Mesenchymal stem cell (in vitro differentiated cells and primary cell): ENCODE measurements around the gene CLDN15.

ENCODE experiments used
- DNase-seq: peaks from one replicate; pipeline ENCODE4 v3.0.0-alpha.2; 2013
- H2AFZ ChIP-seq: one replicate; pipeline ENCODE4 v1.6.1; 2013; ENCODE audit warnings: low read depth, mild to moderate bottlenecking, control low read depth, inconsistent platforms, low read length, moderate library complexity
- H2AK5ac ChIP-seq: 2 replicates; pipeline ENCODE4 v1.6.1; 2013; ENCODE audit warnings: low read length, moderate library complexity, mild to moderate bottlenecking, inconsistent platforms; ENCODE audit not compliant: severe bottlenecking
- H2BK120ac ChIP-seq: one replicate; pipeline ENCODE4 v1.6.1; 2013; ENCODE audit warnings: low read depth, mild to moderate bottlenecking, inconsistent platforms, low read length, moderate library complexity
- H2BK12ac ChIP-seq, 2 experiments: one replicate each; pipeline ENCODE4 v1.6.1; 2013; ENCODE audit warnings: inconsistent platforms in 2 of 2, low read length in 2 of 2, mild to moderate bottlenecking in 2 of 2, moderate library complexity in 2 of 2, control low read depth in 1 of 2
- H2BK15ac ChIP-seq: one replicate; pipeline ENCODE4 v1.6.1; 2013; ENCODE audit warnings: mild to moderate bottlenecking, low read depth, inconsistent platforms; ENCODE audit not compliant: poor library complexity, severe bottlenecking
- H2BK5ac ChIP-seq: 2 replicates; pipeline ENCODE4 v1.6.1; 2013; ENCODE audit warnings: low read depth, mild to moderate bottlenecking, low read length, control low read depth, inconsistent platforms; ENCODE audit not compliant: poor library complexity, severe bottlenecking
- H3K14ac ChIP-seq, 2 experiments: one replicate each; pipeline ENCODE4 v1.6.1; 2013; ENCODE audit warnings: inconsistent platforms in 2 of 2, low read length in 2 of 2, control low read depth in 1 of 2, mild to moderate bottlenecking in 1 of 2, moderate library complexity in 1 of 2
- H3K18ac ChIP-seq, 2 experiments: one replicate each; pipeline ENCODE4 v1.6.1; 2013; ENCODE audit warnings: inconsistent platforms in 2 of 2, low read length in 2 of 2, control low read depth in 1 of 2, low read depth in 1 of 2, mild to moderate bottlenecking in 1 of 2
- H3K23ac ChIP-seq, 2 experiments: one replicate each; pipeline ENCODE4 v1.6.1; 2013; ENCODE audit warnings: inconsistent platforms in 2 of 2, low read length in 2 of 2, mild to moderate bottlenecking in 2 of 2, moderate library complexity in 2 of 2, control low read depth in 1 of 2
- H3K27ac ChIP-seq: 2 replicates; pipeline ENCODE4 v1.5.1; 2013; ENCODE audit warnings: mild to moderate bottlenecking, moderate library complexity, low read length, control low read depth, inconsistent platforms; ENCODE audit not compliant: poor library complexity, severe bottlenecking
- H3K27me3 ChIP-seq, 2 experiments: 2 replicates each; pipeline versions ENCODE4 v1.6.1 to v1.7.0; 2013; ENCODE audit warnings: low read length in 2 of 2, mild to moderate bottlenecking in 2 of 2, moderate library complexity in 2 of 2, control low read depth in 1 of 2, inconsistent platforms in 1 of 2; ENCODE audit not compliant: control insufficient read depth in 1 of 2, insufficient read depth in 1 of 2
- H3K36me3 ChIP-seq, 2 experiments: 2 replicates each; pipeline versions ENCODE4 v1.6.1 to v1.7.0; 2013; ENCODE audit warnings: low read length in 2 of 2, control low read depth in 1 of 2, inconsistent platforms in 1 of 2, low read depth in 1 of 2, mild to moderate bottlenecking in 1 of 2; ENCODE audit not compliant: insufficient read depth in 2 of 2, control insufficient read depth in 1 of 2
- H3K4ac ChIP-seq, 2 experiments: one replicate each; pipeline ENCODE4 v1.6.1; 2013; ENCODE audit warnings: inconsistent platforms in 2 of 2, low read length in 2 of 2, mild to moderate bottlenecking in 2 of 2, moderate library complexity in 2 of 2, control low read depth in 1 of 2, low read depth in 1 of 2
- H3K4me1 ChIP-seq: 2 replicates; pipeline ENCODE4 v1.6.1; 2013; ENCODE audit warnings: low read depth, low read length, control low read depth; ENCODE audit not compliant: control insufficient read depth, insufficient read depth
- H3K4me2 ChIP-seq: 2 replicates; pipeline ENCODE4 v1.6.1; 2013; ENCODE audit warnings: low read length, mild to moderate bottlenecking, inconsistent platforms; ENCODE audit not compliant: poor library complexity, severe bottlenecking
- H3K4me3 ChIP-seq, 2 experiments: 2 replicates each; pipeline versions ENCODE4 v1.5.1 to v1.7.0; 2013; ENCODE audit warnings: low read length in 2 of 2, mild to moderate bottlenecking in 2 of 2, control low read depth in 1 of 2, low read depth in 1 of 2; ENCODE audit not compliant: insufficient read depth in 1 of 2
- H3K79me1 ChIP-seq: replicated peaks from 2 replicates; pipeline ENCODE4 v1.6.1; 2013; ENCODE audit warnings: mild to moderate bottlenecking, control low read depth, low read length, inconsistent platforms; ENCODE audit not compliant: poor library complexity, severe bottlenecking
- H3K9ac ChIP-seq: 2 replicates; pipeline ENCODE4 v1.7.0; 2013; ENCODE audit warnings: mild to moderate bottlenecking, low read length, moderate library complexity
- H3K9me3 ChIP-seq: 2 replicates; pipeline ENCODE4 v1.7.0; 2013; ENCODE audit warnings: mild to moderate bottlenecking, low read length; ENCODE audit not compliant: control insufficient read depth
- H4K8ac ChIP-seq: one replicate; pipeline ENCODE4 v1.6.1; 2013; ENCODE audit warnings: inconsistent platforms, mild to moderate bottlenecking, low read length, moderate library complexity
- H4K91ac ChIP-seq: one replicate; pipeline ENCODE4 v1.6.1; 2013; ENCODE audit warnings: mild to moderate bottlenecking, low read length, inconsistent platforms
- WGBS: methylation state at CpG from one replicate; pipeline ENCODE4 v1.1.7; 2013; ENCODE audit warnings: mixed read lengths; 5-methylcytosine and 5-hydroxymethylcytosine counted together

CLDN15 gene

DNA sequence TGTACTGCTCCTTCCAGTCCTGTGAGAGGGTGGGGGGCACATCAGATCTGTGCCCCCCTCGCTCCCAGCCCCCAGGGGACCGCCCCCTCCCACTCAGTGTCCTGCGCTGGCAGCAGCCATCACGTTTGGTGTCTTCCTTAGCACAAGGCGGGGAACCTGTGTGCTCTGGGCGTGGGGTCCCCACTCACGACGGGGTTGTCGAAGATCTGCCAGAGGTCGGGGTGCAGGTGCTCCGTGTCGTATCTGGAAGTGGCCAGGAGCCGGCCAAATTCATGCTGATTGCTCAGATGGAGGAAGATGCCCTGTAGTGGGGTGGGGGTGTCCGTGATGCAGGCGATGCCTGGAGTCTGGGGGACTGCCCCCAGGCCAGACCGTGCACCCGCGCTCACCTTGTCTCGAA lies 27.5 kb downstream of the CLDN15 start:
- H3K4me3 ChIP-seq = no peak overlapping the region
- H2BK120ac ChIP-seq = no peak overlapping the region
- H3K18ac ChIP-seq = no peak overlapping the region
- H3K23ac ChIP-seq = no peak overlapping the region
- WGBS = 97% methylated on average over 19 of the region's 19 CpGs
- no peak overlapping the region for H2BK15ac ChIP-seq
- H3K9me3 ChIP-seq = no peaks in the 10 kb centered on the region
- H2AFZ ChIP-seq = no peak overlapping the region
- peaks cover 14% of the 10 kb centered on the region for H3K4me1 ChIP-seq
- no peak overlapping the region for H3K4me2 ChIP-seq
- no peak overlapping the region for H4K8ac ChIP-seq
- no peaks in the 10 kb centered on the region for H3K27me3 ChIP-seq
- H2BK12ac ChIP-seq = no peak overlapping the region
- no peak overlapping the region for H3K27ac ChIP-seq
- H3K4ac ChIP-seq = no peak overlapping the region
- DNase-seq = no peak
- no peak overlapping the region for H2BK5ac ChIP-seq
- peaks cover 3% of the 10 kb centered on the region for H3K79me1 ChIP-seq
- no peak overlapping the region for H4K91ac ChIP-seq
- H3K14ac ChIP-seq = no peak overlapping the region
- H2AK5ac ChIP-seq = no peak overlapping the region
- H3K36me3 ChIP-seq = peaks cover 79 to 81% of the 10 kb centered on the region in 2 experiments
- no peak overlapping the region for H3K9ac ChIP-seq

GRCh38 chr7:101208794-101209193 lies 28.8 kb downstream of the CLDN15 start:
- Histone ChIP-seq H3K4me3 (no peak overlapping the region), H3K4me2 (no peak overlapping the region), H3K9me3 (no peaks in the 10 kb centered on the region), H3K4me1 (peaks cover 10% of the 10 kb centered on the region), H2BK120ac (no peak overlapping the region), H4K8ac (no peak overlapping the region), H3K36me3 (peaks cover 68 to 76% of the 10 kb centered on the region in 2 experiments), H2AK5ac (no peak overlapping the region), H2BK12ac (no peak overlapping the region), H4K91ac (no peak overlapping the region), H2AFZ (no peak overlapping the region), H3K9ac (no peak overlapping the region), H3K23ac (peak overlapping the region in 1 of 2 experiments; percentile 43), H2BK15ac (no peak overlapping the region), H3K4ac (no peak overlapping the region), H2BK5ac (no peak overlapping the region), H3K27ac (no peak overlapping the region), H3K14ac (no peak overlapping the region), H3K79me1 (peaks cover 3% of the 10 kb centered on the region), H3K27me3 (peaks cover under 1 to 1% of the 10 kb centered on the region in 2 experiments), H3K18ac (no peak overlapping the region)
- 96% methylated on average over 14 of the region's 14 CpGs for WGBS
- DNase-seq = no peak

DNA sequence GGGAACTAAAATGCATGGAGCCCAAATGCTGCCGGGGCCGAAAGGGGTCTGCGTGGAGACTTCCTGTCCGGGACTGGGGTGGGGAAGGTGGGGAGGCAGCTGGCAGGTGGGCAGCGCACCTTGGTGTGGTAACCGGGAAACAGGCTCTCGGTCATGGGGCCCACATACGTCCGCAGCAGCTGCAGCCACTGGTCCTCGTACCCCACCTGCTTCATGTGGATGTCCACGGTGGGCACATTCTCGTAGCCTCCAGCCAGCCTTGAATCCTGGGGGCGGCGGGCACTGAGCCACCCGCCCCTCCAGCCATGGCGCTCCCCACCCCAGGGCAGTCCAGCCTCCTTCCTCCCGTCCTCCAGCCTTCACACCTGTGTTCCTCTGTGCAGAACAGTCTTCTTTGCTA lies 30.1 kb downstream of the CLDN15 start:
- peaks cover 14 to 15% of the 10 kb centered on the region in 2 experiments for H3K27me3 ChIP-seq
- H2BK15ac ChIP-seq = no peak overlapping the region
- no peak overlapping the region for H3K23ac ChIP-seq
- H3K27ac ChIP-seq = no peak overlapping the region
- H2AK5ac ChIP-seq = no peak overlapping the region
- no peaks in the 10 kb centered on the region for H3K9me3 ChIP-seq
- H3K4me3 ChIP-seq = no peak overlapping the region
- no peak overlapping the region for H2AFZ ChIP-seq
- peaks cover 10% of the 10 kb centered on the region for H3K4me1 ChIP-seq
- no peak overlapping the region for H3K4me2 ChIP-seq
- no peaks in the 10 kb centered on the region for H3K79me1 ChIP-seq
- H3K36me3 ChIP-seq = peaks cover 60 to 62% of the 10 kb centered on the region in 2 experiments
- 98% methylated on average over 17 of the region's 17 CpGs for WGBS
- H4K91ac ChIP-seq = peak overlapping the region; percentile 15
- no peak overlapping the region for H4K8ac ChIP-seq
- no peak overlapping the region for H2BK120ac ChIP-seq
- no peak overlapping the region for H2BK5ac ChIP-seq
- DNase-seq = no peak
- H3K9ac ChIP-seq = no peak overlapping the region
- no peak overlapping the region for H3K14ac ChIP-seq
- H3K18ac ChIP-seq = no peak overlapping the region
- H2BK12ac ChIP-seq = no peak overlapping the region
- H3K4ac ChIP-seq = no peak overlapping the region

- WGBS = 87% methylated on average over 19 of the region's 19 CpGs
- Histone ChIP-seq H3K14ac (no peak overlapping the region), H3K9ac (no peak overlapping the region), H3K23ac (no peak overlapping the region), H3K27me3 (peaks cover 22 to 23% of the 10 kb centered on the region in 2 experiments), H2BK120ac (no peak overlapping the region), H3K4me1 (peaks cover 18% of the 10 kb centered on the region), H2BK5ac (no peak overlapping the region), H3K79me1 (no peaks in the 10 kb centered on the region), H2BK15ac (no peak overlapping the region), H2AK5ac (no peak overlapping the region), H4K91ac (no peak overlapping the region), H2BK12ac (no peak overlapping the region), H3K36me3 (peaks cover 52 to 54% of the 10 kb centered on the region in 2 experiments), H3K4ac (no peak overlapping the region), H3K4me2 (no peak overlapping the region), H3K4me3 (no peak overlapping the region), H3K18ac (no peak overlapping the region), H3K27ac (no peak overlapping the region), H2AFZ (no peak overlapping the region), H3K9me3 (no peaks in the 10 kb centered on the region), H4K8ac (no peak overlapping the region)
- DNase-seq = no peak
These were observed 30.9 kb downstream of the CLDN15 start for GRCh38 chr7:101206665-101207042.
